Mucosa of descending colon (tissue), 3 donors: ENCODE results near the gene CDC25B. TPM values are rescaled to one million over a fixed set of nuclear protein-coding genes. Genes with fewer than 3 reads are reported as not detected.

Experiments used
- ATAC-seq: fragments of 200-7000 bp; cut with Tn5 transposase; one replicate; pipeline ENCODE4 v1.9.1; 2020; ENCODE audit warnings: mild to moderate bottlenecking, moderate library complexity
- DNase-seq, 3 donors: peaks; one replicate each; pipeline ENCODE4 v3.0.0-alpha.2; 2020
- H3K36me3 ChIP-seq: fragments of 200-600 bp; one replicate; pipeline ENCODE4 v1.8.0; 2021; ENCODE audit warnings: low read depth, mild to moderate bottlenecking
- H3K4me1 ChIP-seq: fragments of 200-600 bp; one replicate; pipeline ENCODE4 v1.8.0; 2021; ENCODE audit warnings: low read depth, mild to moderate bottlenecking
- H3K4me3 ChIP-seq: fragments of 200-600 bp; one replicate; pipeline ENCODE4 v1.8.0; 2021; ENCODE audit warnings: mild to moderate bottlenecking
- H3K9me3 ChIP-seq: fragments of 200-600 bp; one replicate; pipeline ENCODE4 v1.8.0; 2021; ENCODE audit warnings: mild to moderate bottlenecking
- CTCF ChIP-seq: fragments of 200-600 bp; IDR thresholded peaks from one replicate; pipeline ENCODE4 v1.8.0; 2022; ENCODE audit warnings: antibody characterized with exemption, mild to moderate bottlenecking
- intact Hi-C, 2 donors: fragments of 100-400 bp; cut with DNase I in 1 of 2; cut with micrococcal nuclease in 1 of 2; formaldehyde crosslinking; loops; one replicate each; pipeline versions ENCODE4 v1.11.0 to v1.11.1; 2022; cut with DNase I, micrococcal nuclease
- long read RNA-seq, 2 donors: library from polyadenylated mRNA; unstranded; transcript quantifications; one replicate each; pipeline ENCODE4 v2.0.0, GENCODE V29; 2019 to 2021
- total RNA-seq, 3 donors: library from RNA; stranded (reverse); fragmentation: NEBNext Ultra II Directional in 2 of 3; extraction: Animal tissue kit (Norgen Biotek cat#: 25700) in 2 of 3; gene quantifications; one replicate each; pipeline versions ENCODE4 v1.2.1 to v1.2.4, GENCODE V29; 2021 to 2023
- donor health status: DM: no; HTN: no; CAD: no; lungs with moderate emphysema.
- donor health status: DM: no; HTN: no; CAD: no.
- donor health status: DM: no; HTN: yes; CAD: no.

The CDC25B gene
- 10 to 100 TPM; 12.2 to 52.0 (median 38.4) TPM for total RNA-seq
- long read RNA-seq, donor 1, transcript CDC25B-201 (16 exons, 3,597 nt), result major isoform, 11 of 40 reads
- long read RNA-seq, donor 1, partial matches to known transcripts, result 18 of 40 reads
- long read RNA-seq, donor 1, other reads (novel, unspliced or antisense), result 7 of 40 reads
- long read RNA-seq, donor 2, partial matches to known transcripts, result 3 of 4 reads
- long read RNA-seq, donor 2, other reads (novel, unspliced or antisense), result 1 of 4 reads

GRCh38 chr20:3795511-3796468, at the start of gene CDC25B:
TSS of gene CDC25B (plus strand) at chr20:3796310. CDS start at chr20:3796532, 222 bp downstream.
- peak; percentile 87 for ATAC-seq
- no peak for TF ChIP-seq CTCF
- intact Hi-C loops, result no loop called here
- peak; percentile 96 to 98 (median 97) for DNase-seq
- H3K4me1 ChIP-seq, result peaks cover 34% of the 10 kb centered on the region
- no peaks in the 10 kb centered on the region for H3K36me3 ChIP-seq
- H3K4me3 ChIP-seq, result peak within 1 kb of the TSS; percentile 35
- H3K9me3 ChIP-seq, result no peaks in the 10 kb centered on the region

GRCh38 chr20:3747471-3747870, 48.6 kb upstream of the CDC25B start:
- no peak for DNase-seq
- Histone ChIP-seq H3K4me3 (no peak overlapping the region), H3K36me3 (no peaks in the 10 kb centered on the region), H3K4me1 (peaks cover 7% of the 10 kb centered on the region), H3K9me3 (no peaks in the 10 kb centered on the region)
- TF ChIP-seq CTCF, result no peak
- intact Hi-C loops, result no loop called here
- ATAC-seq, result no peak

GRCh38 chr20:3748073-3748472, 48.0 kb upstream of the CDC25B start:
- no peak for DNase-seq
- Histone ChIP-seq H3K9me3 (no peaks in the 10 kb centered on the region), H3K4me3 (no peak overlapping the region), H3K4me1 (peaks cover 7% of the 10 kb centered on the region), H3K36me3 (no peaks in the 10 kb centered on the region)
- intact Hi-C loops, result no loop called here
- no peak for ATAC-seq
- no peak for TF ChIP-seq CTCF

GRCh38 chr20:3749087-3749688, 46.9 kb upstream of the CDC25B start:
- intact Hi-C loops, result no loop called here
- no peak for DNase-seq
- Histone ChIP-seq H3K9me3 (no peaks in the 10 kb centered on the region), H3K4me3 (no peak overlapping the region), H3K4me1 (peaks cover 7% of the 10 kb centered on the region), H3K36me3 (no peaks in the 10 kb centered on the region)
- ATAC-seq, result no peak
- TF ChIP-seq CTCF, result no peak

GRCh38 chr20:3749689-3750531, 46.2 kb upstream of the CDC25B start:
- Histone ChIP-seq H3K4me3 (no peak overlapping the region), H3K4me1 (peaks cover 7% of the 10 kb centered on the region), H3K36me3 (no peaks in the 10 kb centered on the region), H3K9me3 (no peaks in the 10 kb centered on the region)
- intact Hi-C loops, result no loop called here
- TF ChIP-seq CTCF, result peak; percentile 60
- DNase-seq (no peak), ATAC-seq (peak; percentile 56)
